Measurements from ENCODE around the gene TMEM236.

Gene TMEM236

DNA sequence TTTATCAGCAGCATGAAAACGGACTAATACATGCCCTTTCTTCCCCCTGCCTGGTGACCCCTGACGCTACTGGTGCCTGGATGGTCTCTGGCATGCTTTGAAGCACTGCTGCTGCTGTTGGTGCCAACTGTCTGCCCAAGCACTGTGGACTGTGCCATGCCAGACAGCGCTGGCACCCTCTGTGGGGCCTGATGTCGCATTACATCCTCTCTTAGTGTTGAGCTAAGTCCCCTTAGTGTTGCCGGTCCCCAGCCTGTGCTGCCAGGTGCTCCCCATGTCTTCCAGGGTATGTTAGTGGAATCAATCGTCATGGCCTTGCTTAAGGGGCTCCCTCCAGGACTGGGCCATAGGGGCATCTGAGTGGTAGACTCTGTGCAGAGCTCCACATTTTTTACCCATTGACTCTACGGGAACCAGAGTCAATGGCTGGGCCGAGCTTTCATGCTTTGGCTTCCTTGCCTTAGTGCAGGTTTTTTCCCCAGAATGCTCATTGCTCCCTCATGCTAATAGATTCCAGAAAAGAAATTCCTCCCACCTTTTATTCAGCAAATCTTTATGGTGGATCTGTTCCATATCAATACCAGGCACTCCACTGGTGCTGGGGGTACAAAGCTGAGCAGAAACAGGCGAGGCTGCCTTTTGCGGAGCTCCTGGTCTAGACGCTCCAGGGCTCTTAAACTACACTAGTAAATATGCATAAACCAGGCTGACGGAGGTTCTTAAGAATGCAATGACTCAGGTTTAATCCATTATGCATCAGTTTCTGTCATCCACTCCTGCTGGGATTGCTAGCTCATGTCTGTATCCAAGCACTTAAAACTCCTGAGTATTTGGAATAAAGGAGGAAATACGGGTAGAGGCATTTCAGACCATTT is 35.3 kb downstream of the TMEM236 start:
- TF ChIP-seq, protein P1, sequence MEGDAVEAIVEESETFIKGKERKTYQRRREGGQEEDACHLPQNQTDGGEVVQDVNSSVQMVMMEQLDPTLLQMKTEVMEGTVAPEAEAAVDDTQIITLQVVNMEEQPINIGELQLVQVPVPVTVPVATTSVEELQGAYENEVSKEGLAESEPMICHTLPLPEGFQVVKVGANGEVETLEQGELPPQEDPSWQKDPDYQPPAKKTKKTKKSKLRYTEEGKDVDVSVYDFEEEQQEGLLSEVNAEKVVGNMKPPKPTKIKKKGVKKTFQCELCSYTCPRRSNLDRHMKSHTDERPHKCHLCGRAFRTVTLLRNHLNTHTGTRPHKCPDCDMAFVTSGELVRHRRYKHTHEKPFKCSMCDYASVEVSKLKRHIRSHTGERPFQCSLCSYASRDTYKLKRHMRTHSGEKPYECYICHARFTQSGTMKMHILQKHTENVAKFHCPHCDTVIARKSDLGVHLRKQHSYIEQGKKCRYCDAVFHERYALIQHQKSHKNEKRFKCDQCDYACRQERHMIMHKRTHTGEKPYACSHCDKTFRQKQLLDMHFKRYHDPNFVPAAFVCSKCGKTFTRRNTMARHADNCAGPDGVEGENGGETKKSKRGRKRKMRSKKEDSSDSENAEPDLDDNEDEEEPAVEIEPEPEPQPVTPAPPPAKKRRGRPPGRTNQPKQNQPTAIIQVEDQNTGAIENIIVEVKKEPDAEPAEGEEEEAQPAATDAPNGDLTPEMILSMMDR (IDR thresholded peaks at IDR 0.05; ENCODE audit: low read depth, low read length) = no peak
- no peak for TF ChIP-seq EZH2phosphoT487 (IDR thresholded peaks at IDR 0.05; ENCODE audit: low read depth)
- Histone ChIP-seq H4K20me1 (ENCODE audit: insufficient read depth, low read length) (no peaks in the 10 kb centered on the region), H2AFZ (ENCODE audit: low read depth, low read length) (no peak overlapping the region), H3K27me3 (ENCODE audit: low read depth, low read length) (no peaks in the 10 kb centered on the region), H3K36me3 (replicated peaks; ENCODE audit: low read depth, low read length) (no peaks in the 10 kb centered on the region), H3K4me3 (ENCODE audit: low read length) (no peak overlapping the region), H3K79me2 (ENCODE audit: low read length) (no peaks in the 10 kb centered on the region), H3K4me1 (ENCODE audit: low read length) (peaks cover 10% of the 10 kb centered on the region; the same call in 1 of the 2 replicates), H3K9ac (ENCODE audit: low read length) (no peak overlapping the region), H3K9me3 (ENCODE audit: insufficient read depth, low read length) (no peaks in the 10 kb centered on the region), H3K4me2 (ENCODE audit: low read length) (no peak overlapping the region), H3K27ac (ENCODE audit: low read length) (no peak overlapping the region)

DNA sequence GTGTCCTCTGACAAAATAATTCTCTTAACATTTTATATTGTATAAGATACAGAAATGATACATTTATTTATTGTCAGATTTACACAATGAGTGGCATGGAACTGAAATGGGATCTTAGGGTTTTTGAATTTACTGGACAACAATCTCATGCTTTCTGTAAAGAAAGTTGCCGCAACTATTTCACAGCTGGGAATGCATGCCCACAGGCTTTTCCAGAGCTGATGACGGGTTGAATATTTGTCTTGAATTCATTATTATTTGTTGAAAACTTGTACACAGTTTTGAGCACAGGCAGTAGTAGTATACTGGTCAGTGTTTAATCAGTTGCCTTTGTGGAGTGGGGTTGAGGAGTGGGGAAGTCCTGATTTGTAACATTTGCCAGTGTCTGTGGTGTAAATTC is 36.6 kb downstream of the TMEM236 start:
- H3K9me3 ChIP-seq (ENCODE audit: insufficient read depth, low read length) = no peaks in the 10 kb centered on the region
- no peak overlapping the region for H3K27ac ChIP-seq (ENCODE audit: low read length)
- no peaks in the 10 kb centered on the region for H4K20me1 ChIP-seq (ENCODE audit: insufficient read depth, low read length)
- H3K9ac ChIP-seq (ENCODE audit: low read length) = no peak overlapping the region
- no peak overlapping the region for H3K4me3 ChIP-seq (ENCODE audit: low read length)
- TF ChIP-seq, protein P1 (IDR thresholded peaks at IDR 0.05; ENCODE audit: low read depth, low read length) = no peak
- TF ChIP-seq EZH2phosphoT487 (IDR thresholded peaks at IDR 0.05; ENCODE audit: low read depth) = no peak
- no peaks in the 10 kb centered on the region for H3K27me3 ChIP-seq (ENCODE audit: low read depth, low read length)
- peaks cover 16% of the 10 kb centered on the region for H3K4me1 ChIP-seq (ENCODE audit: low read length)
- H2AFZ ChIP-seq (ENCODE audit: low read depth, low read length) = no peak overlapping the region
- H3K79me2 ChIP-seq (ENCODE audit: low read length) = no peaks in the 10 kb centered on the region
- no peaks in the 10 kb centered on the region for H3K36me3 ChIP-seq (replicated peaks; ENCODE audit: low read depth, low read length)
- no peak overlapping the region for H3K4me2 ChIP-seq (ENCODE audit: low read length)

DNA sequence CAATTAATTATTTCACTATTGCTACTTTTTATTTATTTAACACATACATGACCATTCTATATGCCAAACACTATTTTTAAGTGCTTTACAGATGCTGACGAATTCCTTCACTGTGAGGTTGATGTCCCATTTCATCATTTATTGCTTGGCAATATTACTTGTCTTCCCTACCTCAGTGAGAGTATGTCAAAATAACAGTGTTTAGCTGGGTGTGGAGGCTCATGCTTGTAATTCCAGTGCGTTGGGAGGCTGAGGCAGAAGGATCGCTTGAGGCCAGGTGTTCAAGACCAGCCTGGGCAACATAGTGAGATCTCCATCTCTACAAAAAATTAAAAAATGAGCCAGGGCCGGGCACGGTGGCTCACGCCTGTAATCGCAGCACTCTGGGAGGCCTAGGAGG is 37.4 kb downstream of the TMEM236 start:
- Histone ChIP-seq H3K36me3 (replicated peaks; ENCODE audit: low read depth, low read length) (no peaks in the 10 kb centered on the region), H2AFZ (ENCODE audit: low read depth, low read length) (no peak overlapping the region), H3K9ac (ENCODE audit: low read length) (no peak overlapping the region), H3K27ac (ENCODE audit: low read length) (no peak overlapping the region), H3K4me1 (ENCODE audit: low read length) (peaks cover 12% of the 10 kb centered on the region), H4K20me1 (ENCODE audit: insufficient read depth, low read length) (no peaks in the 10 kb centered on the region), H3K79me2 (ENCODE audit: low read length) (no peaks in the 10 kb centered on the region), H3K4me2 (ENCODE audit: low read length) (no peak overlapping the region), H3K27me3 (ENCODE audit: low read depth, low read length) (no peaks in the 10 kb centered on the region), H3K4me3 (ENCODE audit: low read length) (no peak overlapping the region), H3K9me3 (ENCODE audit: insufficient read depth, low read length) (no peaks in the 10 kb centered on the region)
- no peak for TF ChIP-seq EZH2phosphoT487 (IDR thresholded peaks at IDR 0.05; ENCODE audit: low read depth)
- TF ChIP-seq, protein P1 (IDR thresholded peaks at IDR 0.05; ENCODE audit: low read depth, low read length) = no peak

DNA sequence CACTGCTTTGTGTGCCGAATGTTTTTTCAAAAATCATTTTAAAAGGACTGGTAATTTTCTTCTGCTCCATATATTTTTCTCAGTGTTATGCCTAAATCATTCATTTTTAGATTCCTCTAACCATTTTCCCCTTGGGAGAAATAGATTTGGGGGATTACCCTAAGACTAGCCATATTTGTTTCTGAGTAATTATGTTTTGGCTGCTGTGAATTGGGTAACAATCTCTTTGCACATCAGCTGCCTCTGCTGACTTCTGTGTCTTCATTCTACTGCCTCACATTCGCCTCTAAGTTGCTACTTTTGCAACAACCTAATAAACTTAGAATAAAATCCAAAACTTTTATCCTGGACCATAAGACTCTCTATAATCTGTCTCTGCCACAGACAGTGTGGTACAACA is 38.6 kb downstream of the TMEM236 start:
- Histone ChIP-seq H2AFZ (ENCODE audit: low read depth, low read length) (no peak overlapping the region), H3K4me2 (ENCODE audit: low read length) (no peak overlapping the region), H3K9ac (ENCODE audit: low read length) (no peak overlapping the region), H4K20me1 (ENCODE audit: insufficient read depth, low read length) (no peaks in the 10 kb centered on the region), H3K36me3 (replicated peaks; ENCODE audit: low read depth, low read length) (no peaks in the 10 kb centered on the region), H3K4me1 (ENCODE audit: low read length) (peaks cover 12% of the 10 kb centered on the region), H3K27ac (ENCODE audit: low read length) (no peak overlapping the region), H3K27me3 (ENCODE audit: low read depth, low read length) (no peaks in the 10 kb centered on the region), H3K79me2 (ENCODE audit: low read length) (no peaks in the 10 kb centered on the region), H3K9me3 (ENCODE audit: insufficient read depth, low read length) (no peaks in the 10 kb centered on the region), H3K4me3 (ENCODE audit: low read length) (no peak overlapping the region)
- TF ChIP-seq, protein P1 (IDR thresholded peaks at IDR 0.05; ENCODE audit: low read depth, low read length) = no peak
- TF ChIP-seq EZH2phosphoT487 (IDR thresholded peaks at IDR 0.05; ENCODE audit: low read depth) = no peak
